Astrocyte (in vitro differentiated cells and primary cell): ENCODE results near the gene PLCB4.

Source experiments
- EZH2 ChIP-seq: IDR thresholded peaks from 2 replicates; pipeline ENCODE4 v1.6.1; 2012; ENCODE audit warnings: mild to moderate bottlenecking, low read length, inconsistent platforms; ENCODE audit not compliant: insufficient read depth
- TF ChIP-seq, protein P1 (sequence below): IDR thresholded peaks from 2 replicates; pipeline ENCODE4 v1.5.1; 2011; ENCODE audit warnings: low read depth, mild to moderate bottlenecking, inconsistent platforms, low read length, moderate library complexity; ENCODE audit not compliant: insufficient read depth

DNA sequence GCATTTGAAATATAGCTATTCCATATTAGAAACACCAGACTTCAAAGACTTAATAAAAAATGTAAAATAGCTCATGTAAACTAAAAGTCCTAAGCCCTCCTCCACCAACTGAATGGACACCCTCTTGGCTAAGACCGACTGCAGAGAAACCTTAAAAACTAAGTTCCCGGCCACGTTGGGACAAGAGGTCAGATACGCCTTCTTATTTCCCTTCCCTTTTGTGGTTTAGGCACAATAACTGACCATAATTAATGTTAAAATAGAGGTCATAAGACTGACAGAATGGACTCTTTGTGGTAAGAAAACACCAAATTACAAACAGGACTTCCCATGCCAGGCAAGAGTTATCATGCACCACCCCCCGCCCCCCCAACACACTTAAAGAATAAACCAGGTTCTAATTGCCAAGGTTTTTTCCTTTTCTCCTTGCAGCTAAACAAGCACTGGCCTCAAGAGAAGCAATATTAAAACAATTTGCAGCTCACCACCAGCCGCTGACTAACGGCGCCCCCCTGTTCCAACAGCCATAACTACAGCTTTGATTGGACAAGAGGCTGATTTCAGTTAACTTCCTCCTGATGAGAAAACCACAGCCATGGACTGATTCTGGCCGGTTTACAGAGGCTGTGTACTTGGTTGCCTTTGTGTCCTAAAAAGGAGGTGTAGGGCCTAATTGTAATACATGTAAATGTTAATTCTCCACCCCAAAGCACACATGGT lies 434.8 kb downstream of the PLCB4 start:
- TF ChIP-seq, protein P1, sequence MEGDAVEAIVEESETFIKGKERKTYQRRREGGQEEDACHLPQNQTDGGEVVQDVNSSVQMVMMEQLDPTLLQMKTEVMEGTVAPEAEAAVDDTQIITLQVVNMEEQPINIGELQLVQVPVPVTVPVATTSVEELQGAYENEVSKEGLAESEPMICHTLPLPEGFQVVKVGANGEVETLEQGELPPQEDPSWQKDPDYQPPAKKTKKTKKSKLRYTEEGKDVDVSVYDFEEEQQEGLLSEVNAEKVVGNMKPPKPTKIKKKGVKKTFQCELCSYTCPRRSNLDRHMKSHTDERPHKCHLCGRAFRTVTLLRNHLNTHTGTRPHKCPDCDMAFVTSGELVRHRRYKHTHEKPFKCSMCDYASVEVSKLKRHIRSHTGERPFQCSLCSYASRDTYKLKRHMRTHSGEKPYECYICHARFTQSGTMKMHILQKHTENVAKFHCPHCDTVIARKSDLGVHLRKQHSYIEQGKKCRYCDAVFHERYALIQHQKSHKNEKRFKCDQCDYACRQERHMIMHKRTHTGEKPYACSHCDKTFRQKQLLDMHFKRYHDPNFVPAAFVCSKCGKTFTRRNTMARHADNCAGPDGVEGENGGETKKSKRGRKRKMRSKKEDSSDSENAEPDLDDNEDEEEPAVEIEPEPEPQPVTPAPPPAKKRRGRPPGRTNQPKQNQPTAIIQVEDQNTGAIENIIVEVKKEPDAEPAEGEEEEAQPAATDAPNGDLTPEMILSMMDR, result no peak
- no peak for TF ChIP-seq EZH2
